HepG2 (cell line): ENCODE results near the gene ATG7. TPM values are rescaled to one million over a fixed set of nuclear protein-coding genes. Genes with fewer than 3 reads are reported as not detected.

Experiments
- ATAC-seq: fragments of 200-7000 bp; cut with Tn5 transposase; 3 replicates; pipeline ENCODE4 v1.9.1; 2020; ENCODE audit warnings: mild to moderate bottlenecking, moderate library complexity
- BruUV-seq: library from RNA; stranded (reverse); fragments of 400-500 nt; replicated peaks from 2 replicates; lab custom pipeline; 2021; lab: Mats Ljungman, UMichigan
- CTCF ChIA-PET: fragments of 300-600 bp; formaldehyde crosslinking; extraction: SDS; loops from one replicate; lab custom pipeline; 2021; ENCODE audit warnings: low total read pairs, inconsistent platforms, low intra/inter-chr PET ratio; lab: Yijun Ruan, JAX
- POLR2A ChIA-PET: fragments of 350-600 bp; sonication (Branson Sonifier 250); formaldehyde crosslinking; loops from one replicate; lab custom pipeline; 2020; ENCODE audit warnings: antibody characterized with exemption, inconsistent platforms; lab: Yijun Ruan, JAX
- DNase-seq: peaks from one replicate; pipeline ENCODE4 v3.0.0-alpha.2; 2015; ENCODE audit warnings: low spot score
- FAIRE-seq: peaks from 3 replicates; lab custom pipeline; 2011; peaks lifted over from hg19 to GRCh38; lab: Jason Lieb, UNC
- H2AFZ ChIP-seq: one replicate; pipeline ENCODE4 v1.6.1; 2011; ENCODE audit warnings: low read length, inconsistent platforms
- H3K27ac ChIP-seq: fragments of 300-600 bp; 3 replicates; pipeline ENCODE4 v1.8.0; 2011; ENCODE audit warnings: mixed run types, mild to moderate bottlenecking, mixed read lengths, low read length, inconsistent platforms; ENCODE audit not compliant: insufficient read depth; ENCODE audit errors: extremely low read length
- H3K27me3 ChIP-seq, 2 experiments: fragments of 200-600 bp in 1 of 2; 2 replicates in 1 of 2; 3 replicates in 1 of 2; pipeline versions ENCODE4 v1.6.0 to v1.8.0; 2011; ENCODE audit warnings: low read length in 2 of 2, mild to moderate bottlenecking in 2 of 2, moderate library complexity in 2 of 2, inconsistent platforms in 1 of 2; ENCODE audit not compliant: insufficient read depth in 2 of 2, control insufficient read depth in 1 of 2
- H3K36me3 ChIP-seq, 2 experiments: fragments of 200-600 bp in 1 of 2; replicated peaks in 1 of 2; 2 replicates in 1 of 2; 3 replicates in 1 of 2; pipeline versions ENCODE4 v1.5.1 to v1.8.0; 2011; ENCODE audit warnings: low read length in 2 of 2, inconsistent platforms in 1 of 2; ENCODE audit not compliant: insufficient read depth in 2 of 2, control insufficient read depth in 1 of 2
- H3K4me1 ChIP-seq: 2 replicates; pipeline ENCODE4 v1.5.1; 2012; ENCODE audit warnings: low read length, inconsistent platforms; ENCODE audit not compliant: insufficient read depth
- H3K4me2 ChIP-seq: 2 replicates; pipeline ENCODE4 v1.6.0; 2011; ENCODE audit warnings: low read depth, low read length, inconsistent platforms
- H3K4me3 ChIP-seq, 3 experiments: fragments of 200-600 bp in 1 of 3; sonication (generic), shearing (Covaris generic) in 1 of 3; replicated peaks in 1 of 3; 2 replicates each; pipeline ENCODE4 v1.5.1; 2011 to 2016; ENCODE audit warnings: low read length in 3 of 3, inconsistent platforms in 2 of 3, low read depth in 2 of 3, mild to moderate bottlenecking in 2 of 3, control low read depth in 1 of 3, mixed read lengths in 1 of 3; ENCODE audit not compliant: insufficient read depth in 1 of 3
- H3K79me2 ChIP-seq: one replicate; pipeline ENCODE4 v1.6.1; 2011; ENCODE audit warnings: low read length, inconsistent platforms; ENCODE audit not compliant: insufficient read depth
- H3K9ac ChIP-seq: 2 replicates; pipeline ENCODE4 v1.6.0; 2011; ENCODE audit warnings: mild to moderate bottlenecking, low read depth, low read length, inconsistent platforms; ENCODE audit not compliant: insufficient read depth
- H3K9me3 ChIP-seq: 2 replicates; pipeline ENCODE4 v1.5.1; 2012; ENCODE audit warnings: mild to moderate bottlenecking, low read length
- H4K20me1 ChIP-seq: 2 replicates; pipeline ENCODE4 v1.6.0; 2011; ENCODE audit warnings: inconsistent platforms, mild to moderate bottlenecking, low read length, moderate library complexity; ENCODE audit not compliant: insufficient read depth
- HES4 ChIP-seq: sonication (generic); formaldehyde crosslinking; IDR thresholded peaks from 2 replicates; pipeline ENCODE4 v1.9.0; 2021; ENCODE audit warnings: mild to moderate bottlenecking, missing genetic modification reagents, borderline replicate concordance
- MAFF ChIP-seq: IDR thresholded peaks from 2 replicates; pipeline ENCODE4 v1.6.1; 2011; ENCODE audit warnings: low read depth, low read length, improper control_type of control experiment
- MAFK ChIP-seq, 2 experiments: IDR thresholded peaks in 1 of 2; conservative IDR thresholded peaks in 1 of 2; 2 replicates each; pipeline ENCODE4 v1.6.1; 2011; ENCODE audit warnings: improper control_type of control experiment in 2 of 2, low read length in 2 of 2
- NR2F6 ChIP-seq, 2 experiments: IDR thresholded peaks; 2 replicates each; pipeline ENCODE4 v1.6.1; 2016; ENCODE audit warnings: antibody characterized with exemption in 1 of 2, mild to moderate bottlenecking in 1 of 2
- PAXIP1 ChIP-seq: sonication (generic); formaldehyde crosslinking; conservative IDR thresholded peaks from 2 replicates; pipeline ENCODE4 v1.4.0; 2020; ENCODE audit warnings: mild to moderate bottlenecking, missing genetic modification reagents, moderate library complexity
- XBP1 ChIP-seq: sonication (generic); formaldehyde crosslinking; IDR thresholded peaks from 2 replicates; pipeline ENCODE4 v1.5.0; 2020; ENCODE audit warnings: missing genetic modification reagents
- ZNF326 ChIP-seq: sonication (generic); formaldehyde crosslinking; IDR thresholded peaks from 2 replicates; pipeline ENCODE4 v1.4.0; 2020; ENCODE audit warnings: missing genetic modification reagents, borderline replicate concordance
- WGBS: methylation state at CpG from one replicate; pipeline ENCODE4 v1.1.6; 2017; ENCODE audit warnings: low lambda C conversion rate; 5-methylcytosine and 5-hydroxymethylcytosine counted together
- in situ Hi-C: cut with HindIII; loops from 2 replicates; pipeline ENCODE4 v1.10.0; 2017; ENCODE audit warnings: low pct_unique_long_range_greater_than_20kb; ENCODE audit not compliant: extremely low pct_ligation_motif_present
- intact Hi-C: fragments of 100-400 bp; cut with micrococcal nuclease; formaldehyde crosslinking; loops from one replicate; pipeline ENCODE4 v1.10.0; 2022; ENCODE audit not compliant: unreplicated experiment
- polyA plus RNA-seq, 8 experiments: library from polyadenylated mRNA; depleted of rRNA in 3 of 8; stranded (reverse) in 7 of 8; unstranded in 1 of 8; fragments of >200 nt; fragmentation: Illumina TruSeq in 4 of 8; extraction: Trizol in 4 of 8; gene quantifications; 2 replicates each; pipeline versions ENCODE4 v1.2.1 to v1.2.3, GENCODE V29; 2011 to 2016; ENCODE audit warnings: low read depth in 4 of 8, missing spikeins in 1 of 8, mixed read lengths in 1 of 8; ENCODE audit not compliant: insufficient read depth in 1 of 8
- total RNA-seq, 5 experiments: library from RNA; depleted of rRNA; stranded (reverse); fragments of >200 nt; fragmentation: Illumina TruSeq; extraction: Trizol; gene quantifications; 2 replicates each; pipeline ENCODE4 v1.2.3, GENCODE V29; 2016; ENCODE audit warnings: low read depth in 1 of 5

The ATG7 gene
- total and polyA plus RNA-seq, 2 of the 13 experiments (the other 11 are each of a cell fraction or from before 2014, with no cell fraction given): 7.8 to 22.1 TPM

DNA sequence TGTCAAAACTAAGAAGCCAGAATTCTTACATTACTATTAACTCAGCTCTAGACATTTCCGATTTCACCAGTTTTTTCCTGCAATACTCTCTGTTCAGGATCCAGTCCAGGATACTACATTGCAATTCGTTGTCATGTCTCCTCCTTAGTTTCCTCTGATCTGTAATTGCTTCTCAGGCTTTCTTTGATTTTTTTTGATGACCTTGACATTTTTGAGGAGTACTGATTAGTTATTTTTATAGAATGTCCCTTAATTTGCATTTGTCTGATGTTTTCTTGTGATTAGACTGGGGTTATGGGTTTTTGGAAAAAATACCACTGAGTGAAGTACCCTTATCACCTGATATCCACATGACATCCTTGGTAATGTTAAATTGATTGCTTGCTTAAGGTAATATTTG is 57.6 kb downstream of the ATG7 start:
- CTCF ChIA-PET: no interaction called here
- Histone ChIP-seq H4K20me1 (no peaks in the 10 kb centered on the region), H3K4me3 (no peak overlapping the region), H3K9ac (no peak overlapping the region), H3K36me3 (peaks cover 3 to 12% of the 10 kb centered on the region in 2 experiments; a peak in 1 of 5 replicates), H3K27ac (no peak overlapping the region), H3K9me3 (no peaks in the 10 kb centered on the region), H2AFZ (no peak overlapping the region), H3K27me3 (no peaks in the 10 kb centered on the region), H3K4me2 (no peak overlapping the region), H3K79me2 (no peaks in the 10 kb centered on the region), H3K4me1 (no peaks in the 10 kb centered on the region)
- no peak for FAIRE-seq
- DNase-seq: no peak
- no TSS peak for BruUV-seq
- 80% methylated on average over 2 of the region's 2 CpGs for WGBS
- TF ChIP-seq MAFF: peak; percentile 91
- TF ChIP-seq MAFK (conservative IDR thresholded peaks at IDR 0.05 in 1 of 2, IDR thresholded peaks at IDR 0.05 in 1 of 2; ENCODE audit: low read length in 2 of 2): peak; percentile 89 to 92
- TF ChIP-seq XBP1 (CRISPR knock-in tag): no peak
- in situ Hi-C loops (no loop called here), intact Hi-C loops (loop anchor here (10.0 kb wide), 1 partner anchor 175 kb away; the partner anchor contains the start of gene HRH1)
- POLR2A ChIA-PET: no interaction called here
- ATAC-seq: no peak

- in situ Hi-C loops: no loop called here
Measured at GRCh38 chr3:11331101-11331500, 58.9 kb downstream of the ATG7 start.

More at GRCh38 chr3:11331101-11331500, 58.9 kb downstream of the ATG7 start:
- ATAC-seq (no peak), DNase-seq (no peak), FAIRE-seq (no peak)
- intact Hi-C loops: loop anchor here (10.0 kb wide), 1 partner anchor 176 kb away; the partner anchor contains the start of gene HRH1
- Histone ChIP-seq H2AFZ (no peak overlapping the region), H3K4me2 (no peak overlapping the region), H3K4me1 (no peaks in the 10 kb centered on the region), H3K9ac (no peak overlapping the region), H3K36me3 (peaks cover 3 to 8% of the 10 kb centered on the region in 2 experiments; a peak in 1 of 5 replicates), H3K27me3 (no peaks in the 10 kb centered on the region), H3K27ac (no peak overlapping the region), H3K4me3 (no peak overlapping the region), H4K20me1 (no peaks in the 10 kb centered on the region), H3K79me2 (no peaks in the 10 kb centered on the region), H3K9me3 (no peaks in the 10 kb centered on the region)
- CTCF ChIA-PET: no interaction called here
- WGBS: 35% methylated on average over 1 of the region's 1 CpG
- POLR2A ChIA-PET: no interaction called here
- no TSS peak for BruUV-seq
- no peak for TF ChIP-seq HES4 (CRISPR knock-in tag)
- no peak for TF ChIP-seq PAXIP1 (CRISPR knock-in tag)
- TF ChIP-seq NR2F6 (IDR thresholded peaks at IDR 0.05): no peak
- TF ChIP-seq NR2F6 (CRISPR knock-in tag; IDR thresholded peaks at IDR 0.05): no peak
- TF ChIP-seq ZNF326 (CRISPR knock-in tag): no peak
